ENCODE measurements around the gene ZNF804B.

Gene ZNF804B

DNA sequence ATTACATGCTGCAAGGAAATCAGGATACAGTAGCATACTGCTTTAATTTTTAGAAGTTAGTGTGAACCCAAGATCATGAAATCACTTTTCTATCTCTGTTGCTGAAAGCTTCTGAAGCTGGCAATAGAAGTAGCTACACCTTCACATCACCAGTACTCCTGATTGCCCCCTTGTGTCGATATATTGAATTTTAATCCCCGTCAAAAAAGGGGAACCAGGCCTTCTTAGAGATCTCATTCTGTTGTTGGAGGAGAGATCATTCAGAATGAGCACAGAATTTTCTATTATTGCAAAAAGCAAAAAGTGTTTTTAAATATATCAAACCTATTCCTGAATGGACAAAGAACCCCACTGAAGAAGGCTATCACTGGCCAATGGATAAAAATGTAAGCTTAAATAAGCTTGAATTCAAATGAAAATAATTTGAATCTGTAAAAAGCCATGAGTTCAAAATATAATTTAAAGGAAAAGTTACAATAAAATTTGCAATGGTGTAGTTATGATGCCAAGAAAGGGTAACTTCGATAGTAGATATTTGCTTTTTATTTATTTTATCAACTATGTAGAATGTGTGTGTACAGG is 75.7 kb downstream of the ZNF804B start:
- in situ Hi-C loops (cut with MboI; ENCODE audit: low sequenced_read_pairs), result no loop called here

DNA sequence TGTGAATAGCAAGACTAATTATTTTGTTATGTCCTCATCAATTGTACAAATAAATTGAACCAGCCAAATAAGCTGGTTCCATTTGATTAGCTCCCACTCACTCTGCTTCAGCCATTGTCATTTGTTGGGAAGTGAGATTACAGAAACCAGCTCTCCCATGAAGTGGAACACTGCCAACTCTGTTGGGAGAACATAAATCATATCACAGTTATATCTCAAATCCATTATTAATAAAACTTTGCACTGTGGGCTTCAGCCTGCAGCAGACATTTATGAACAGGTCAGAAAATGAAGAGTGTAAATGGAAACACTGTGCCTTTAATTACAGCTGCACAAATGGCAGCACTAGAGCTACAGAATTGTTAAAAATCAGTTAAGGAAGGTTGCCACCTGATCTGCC is 82.7 kb downstream of the ZNF804B start:
- in situ Hi-C loops (cut with MboI; ENCODE audit: low sequenced_read_pairs), result no loop called here

DNA sequence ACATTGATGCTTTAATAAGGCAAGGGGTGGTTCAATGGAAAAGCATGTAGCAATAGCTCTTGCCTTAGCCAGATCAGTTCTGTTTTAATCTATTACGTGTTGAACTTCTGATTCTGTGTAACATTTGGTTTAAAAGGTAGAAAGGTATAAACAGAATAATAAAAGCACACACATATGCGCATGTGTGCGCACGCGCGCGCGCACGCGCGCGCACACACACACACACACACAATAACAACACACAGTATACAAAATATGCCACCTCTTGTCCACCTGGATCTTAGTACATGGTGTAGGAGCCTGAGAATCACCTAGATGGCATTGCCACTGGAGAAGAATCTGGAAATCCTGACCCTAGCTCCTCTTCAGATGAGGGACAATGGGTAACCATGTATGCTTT is 85.6 kb downstream of the ZNF804B start:
- in situ Hi-C loops (cut with MboI; ENCODE audit: low sequenced_read_pairs), result no loop called here

DNA sequence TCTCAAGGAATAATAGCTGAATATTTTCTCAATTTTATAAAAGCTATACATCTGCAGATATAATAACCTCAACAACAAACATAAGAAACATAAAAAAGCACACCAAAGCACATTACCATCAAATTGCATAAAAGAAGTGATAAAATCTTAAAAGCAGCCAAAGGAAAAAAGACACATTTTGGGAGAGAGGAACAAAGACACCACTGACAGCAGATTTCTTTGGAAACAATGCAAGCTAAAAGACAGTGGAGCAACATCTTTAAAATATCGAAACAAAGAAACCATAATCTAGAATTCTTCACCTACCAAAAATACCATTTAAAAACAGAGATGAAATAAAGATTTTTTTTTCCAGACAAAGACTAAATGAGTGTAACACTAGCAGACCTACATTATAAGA is 91.7 kb downstream of the ZNF804B start:
- in situ Hi-C loops (cut with MboI; ENCODE audit: low sequenced_read_pairs), result no loop called here

DNA sequence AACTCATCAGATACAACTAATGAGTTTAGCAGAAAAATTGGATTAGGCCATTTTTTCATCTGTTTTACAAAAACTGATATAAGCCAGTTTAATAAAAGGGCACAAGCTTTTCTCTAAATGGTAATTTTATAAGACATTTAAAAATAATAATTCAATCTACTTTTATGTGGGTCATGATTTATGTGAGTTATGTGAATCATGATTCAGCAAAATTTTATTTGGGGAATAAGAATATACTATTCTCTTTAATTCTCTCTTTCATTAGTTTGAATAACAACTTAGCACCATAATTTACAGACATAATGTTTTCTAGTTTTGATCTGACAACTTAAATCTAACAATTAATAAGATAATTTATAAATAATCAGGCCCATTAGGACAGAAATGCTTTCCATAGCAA is 99.8 kb downstream of the ZNF804B start:
- in situ Hi-C loops (cut with MboI; ENCODE audit: low sequenced_read_pairs), result no loop called here

DNA sequence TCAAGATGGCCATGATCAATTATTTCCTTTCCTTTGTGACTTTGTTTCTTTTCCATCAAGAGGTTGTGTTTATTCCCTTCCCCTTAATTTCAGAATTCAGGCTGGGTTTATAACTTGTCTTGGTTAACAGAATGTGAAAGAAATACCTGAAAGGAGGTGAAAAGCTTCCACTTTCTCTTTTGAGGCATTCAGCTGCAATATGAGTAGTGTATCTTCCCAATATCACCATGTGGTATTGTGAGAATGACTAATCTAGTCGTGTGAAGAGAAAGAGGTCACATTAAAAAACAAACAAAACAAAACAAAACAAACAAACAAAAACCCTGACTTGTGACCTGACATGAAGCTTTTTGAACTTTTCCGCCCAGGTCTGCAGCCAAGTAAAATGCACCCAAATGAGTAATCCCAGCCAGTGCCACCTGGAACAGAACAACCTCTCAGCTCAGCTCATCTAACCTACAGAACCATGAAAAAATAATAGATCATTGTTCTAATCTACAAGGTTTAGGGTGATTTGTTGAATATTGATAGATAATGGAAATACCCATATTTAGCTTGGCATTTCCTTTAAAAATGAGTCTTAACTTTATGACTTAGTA is 106.9 kb downstream of the ZNF804B start:
- in situ Hi-C loops (cut with MboI; ENCODE audit: low sequenced_read_pairs), result no loop called here

DNA sequence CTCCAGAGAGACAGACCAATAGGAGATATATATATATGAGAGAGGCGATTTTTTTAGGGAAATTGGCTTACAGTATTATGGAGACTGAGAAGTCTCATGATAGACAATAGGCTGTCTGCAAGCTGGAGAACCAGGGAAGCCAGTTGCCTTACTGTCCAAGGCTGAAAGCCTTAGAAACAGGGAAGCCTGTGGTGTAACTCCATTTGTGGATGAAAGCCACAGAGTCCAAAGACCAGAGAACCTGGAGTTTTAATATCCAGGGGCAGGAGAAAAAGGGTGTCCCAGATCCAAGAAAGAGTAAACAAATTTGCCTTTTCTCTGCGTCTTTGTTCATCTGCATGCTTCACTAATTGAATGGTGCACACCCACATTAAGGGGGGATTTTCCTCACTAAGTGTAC is 107.7 kb downstream of the ZNF804B start:
- in situ Hi-C loops (cut with MboI; ENCODE audit: low sequenced_read_pairs), result no loop called here

DNA sequence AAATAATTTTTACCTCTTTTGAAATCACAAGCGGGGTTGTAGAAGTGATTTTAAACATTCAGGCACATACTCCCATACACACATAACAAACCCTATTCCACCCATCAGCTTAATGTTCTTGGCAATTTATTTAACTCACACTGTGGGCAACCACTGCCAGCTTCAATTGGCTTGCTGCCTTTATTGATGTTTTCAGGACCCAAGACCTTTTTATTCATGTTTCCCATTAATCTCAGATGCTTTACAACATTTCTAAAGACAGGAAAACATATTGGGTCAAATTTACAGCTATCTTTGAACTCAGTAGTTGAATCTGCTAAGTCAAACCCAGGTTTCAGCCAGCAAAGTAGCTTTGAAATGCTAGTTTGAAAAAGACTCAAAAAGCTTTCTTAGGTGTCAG is 109.0 kb downstream of the ZNF804B start:
- in situ Hi-C loops (cut with MboI; ENCODE audit: low sequenced_read_pairs), result no loop called here

DNA sequence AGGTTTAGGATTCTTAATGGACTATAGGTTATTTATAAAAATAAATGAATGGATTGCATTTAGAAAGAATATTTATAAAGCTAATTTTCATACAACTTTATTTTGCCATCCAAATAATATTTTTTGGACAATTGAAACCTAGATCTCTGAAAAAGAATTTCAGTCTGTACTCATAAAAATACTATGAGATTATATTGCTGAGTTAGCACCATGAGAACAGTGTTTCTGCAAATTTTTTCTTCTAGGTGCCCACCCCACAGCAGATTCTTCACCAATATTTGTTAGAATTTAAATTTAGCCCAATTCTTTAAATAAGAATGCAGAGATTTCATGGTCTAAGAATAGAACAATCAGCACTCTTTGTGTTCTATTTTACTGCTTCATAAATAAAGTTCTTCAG is 121.6 kb downstream of the ZNF804B start:
- in situ Hi-C loops (cut with MboI; ENCODE audit: low sequenced_read_pairs), result no loop called here

DNA sequence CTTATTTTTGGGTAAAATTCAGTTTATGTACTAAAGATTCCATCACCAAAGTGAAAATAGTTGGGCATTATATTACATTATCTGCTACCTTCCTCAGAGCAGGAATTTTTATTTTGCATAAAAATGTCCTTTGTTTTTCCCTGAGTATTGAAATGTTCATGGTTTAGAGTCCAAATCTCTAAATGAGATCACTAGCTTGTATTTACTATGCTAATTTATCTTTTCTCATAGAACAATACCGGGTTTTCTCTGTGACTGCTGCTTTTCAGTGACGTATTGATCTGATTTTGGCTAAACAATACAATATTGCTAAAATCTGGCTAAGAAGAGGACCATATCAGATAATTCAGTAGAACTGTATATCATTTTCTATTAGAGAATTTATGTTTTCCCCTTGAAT is 125.6 kb downstream of the ZNF804B start:
- in situ Hi-C loops (cut with MboI; ENCODE audit: low sequenced_read_pairs), result no loop called here

DNA sequence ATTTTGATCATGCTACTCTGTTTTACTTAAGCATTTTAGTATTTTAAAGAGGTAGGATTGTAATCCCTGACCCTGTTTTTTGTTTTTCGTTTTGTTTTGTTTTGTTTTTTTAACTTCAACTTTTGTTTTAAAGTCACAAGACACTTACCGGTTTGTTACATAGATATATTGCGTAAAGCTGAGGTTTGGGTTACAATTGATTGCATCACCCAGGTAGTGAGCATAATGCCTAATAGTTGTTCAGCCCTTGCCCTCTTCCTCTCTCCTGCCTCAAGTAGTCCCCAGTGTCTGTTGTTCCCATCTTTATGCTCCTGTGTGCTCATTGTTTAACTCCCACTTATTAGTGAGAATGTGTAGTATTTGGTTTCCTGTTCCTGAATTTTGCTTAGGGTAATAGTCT is 129.2 kb downstream of the ZNF804B start:
- in situ Hi-C loops (cut with MboI; ENCODE audit: low sequenced_read_pairs), result no loop called here

DNA sequence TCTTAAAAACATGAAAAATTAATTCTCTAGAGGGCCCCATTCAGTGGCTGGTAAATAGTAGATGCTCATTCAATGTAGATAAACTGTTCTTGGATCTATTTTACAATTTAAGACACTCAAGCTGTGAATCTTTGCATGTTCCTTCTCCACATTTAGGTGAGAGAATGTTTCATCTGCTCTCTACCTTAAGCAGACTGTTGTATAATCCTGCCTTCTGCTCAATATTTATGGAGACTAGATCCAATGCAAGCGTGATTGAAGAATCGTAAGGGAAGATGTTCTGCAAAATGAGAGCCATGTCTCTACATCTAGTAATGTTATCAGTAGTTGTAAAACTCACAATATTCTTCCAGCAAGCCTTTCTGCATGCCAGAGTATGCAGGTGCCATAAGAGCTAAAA is 151.0 kb downstream of the ZNF804B start:
- in situ Hi-C loops (cut with MboI; ENCODE audit: low sequenced_read_pairs), result no loop called here

DNA sequence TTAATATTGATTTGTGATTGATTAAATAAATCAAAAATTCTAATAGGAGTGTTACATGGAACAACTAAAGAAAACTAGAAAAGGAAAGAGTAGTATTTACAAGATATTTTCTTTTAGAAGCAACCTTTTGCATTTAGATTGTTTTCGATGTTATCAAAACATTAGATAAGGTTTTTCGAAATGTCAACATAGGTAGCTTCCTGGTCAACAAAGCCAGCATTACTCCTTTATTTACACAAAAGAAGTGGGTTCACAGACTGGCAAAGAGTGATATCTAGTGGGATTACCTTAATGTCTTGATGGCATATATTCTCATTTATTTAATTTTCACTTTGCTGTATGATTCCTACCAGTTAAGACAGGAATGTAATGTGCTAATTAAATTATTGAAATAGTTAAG is 153.4 kb downstream of the ZNF804B start:
- in situ Hi-C loops (cut with MboI; ENCODE audit: low sequenced_read_pairs), result no loop called here

DNA sequence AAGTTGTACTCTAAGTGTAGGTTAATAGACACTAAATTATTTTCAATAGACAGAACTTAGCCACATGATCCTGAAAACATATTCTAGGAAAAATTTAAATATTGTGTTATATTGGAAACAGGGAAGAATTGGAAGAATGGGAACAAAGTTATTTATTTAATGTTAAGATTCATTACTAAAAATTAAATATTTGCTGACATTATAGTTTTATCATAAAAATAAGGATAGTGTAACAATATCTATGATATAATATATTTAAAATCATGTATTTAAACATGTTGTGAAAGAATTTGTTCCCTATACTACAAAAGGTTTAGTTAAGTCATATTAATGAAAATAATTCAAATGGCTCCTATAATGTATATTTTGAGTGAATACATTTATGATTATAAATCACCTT is 156.1 kb downstream of the ZNF804B start:
- in situ Hi-C loops (cut with MboI; ENCODE audit: low sequenced_read_pairs), result no loop called here

DNA sequence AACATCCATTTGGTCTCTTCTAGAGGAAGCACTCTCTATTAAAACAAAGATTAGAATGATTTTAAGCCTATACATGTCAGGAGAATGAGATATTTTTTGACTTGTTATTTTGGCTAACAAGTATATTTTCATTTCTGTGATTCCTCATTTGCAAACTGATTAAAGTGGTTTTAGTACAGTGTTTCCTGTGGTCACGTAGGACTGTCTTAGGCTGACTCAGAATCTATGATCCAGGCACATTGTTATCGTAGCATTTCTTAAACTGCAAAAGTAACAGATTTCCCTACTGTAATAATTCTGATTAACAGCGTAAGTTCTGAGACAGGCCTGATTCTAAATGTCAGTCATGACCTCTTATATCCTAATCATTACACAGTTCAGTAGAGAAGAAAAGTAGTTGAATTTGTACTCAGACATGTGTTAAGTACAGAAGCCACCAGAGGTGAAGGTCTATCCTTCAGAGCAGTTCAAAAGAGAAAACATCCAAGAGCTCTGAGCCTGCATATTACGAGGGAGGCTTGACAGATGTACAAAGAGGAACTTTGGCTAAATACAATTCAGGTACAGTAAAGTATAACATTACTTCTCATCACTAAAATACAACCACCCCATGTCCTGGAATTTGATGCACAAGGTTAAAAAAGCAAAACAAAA is 160.1 kb downstream of the ZNF804B start:
- in situ Hi-C loops (cut with MboI; ENCODE audit: low sequenced_read_pairs), result no loop called here

DNA sequence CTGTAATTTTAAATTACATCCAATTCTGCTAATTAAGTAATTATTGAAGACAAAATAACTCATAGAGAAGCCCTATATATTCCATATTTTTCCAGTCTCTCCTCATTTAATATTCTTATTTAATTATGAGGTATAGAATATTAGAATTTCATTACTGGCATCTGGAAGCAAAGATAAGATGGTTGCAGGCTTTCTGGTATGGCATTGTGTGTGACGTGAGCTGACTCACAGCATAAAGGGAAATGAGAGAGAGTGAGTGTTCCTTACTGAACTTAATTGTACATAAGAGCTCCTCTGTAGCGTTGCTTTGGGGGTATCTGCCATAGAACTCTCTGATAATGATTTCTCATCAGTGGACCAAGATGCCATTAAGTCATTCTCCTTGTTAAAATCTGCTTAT is 163.4 kb downstream of the ZNF804B start:
- in situ Hi-C loops (cut with MboI; ENCODE audit: low sequenced_read_pairs), result no loop called here

DNA sequence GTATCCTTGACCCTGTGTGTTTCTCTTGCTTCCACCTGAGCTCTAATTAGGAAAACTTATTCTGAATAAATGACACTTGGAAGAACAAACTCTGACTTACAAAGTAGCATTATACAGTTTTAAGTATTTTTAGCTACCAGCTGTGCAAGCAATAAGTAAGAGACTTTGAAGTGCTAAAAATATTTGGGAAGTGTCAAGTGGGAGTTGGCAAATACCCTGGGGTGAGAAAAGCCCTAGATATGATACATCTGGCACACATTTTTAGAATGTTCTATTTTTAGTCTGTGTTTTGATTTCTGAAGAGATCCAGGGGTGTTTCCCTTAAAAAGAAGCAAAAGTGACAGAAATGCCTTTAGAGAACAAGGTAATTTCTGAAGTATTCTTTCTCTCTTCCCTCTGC is 168.8 kb downstream of the ZNF804B start:
- in situ Hi-C loops (cut with MboI; ENCODE audit: low sequenced_read_pairs), result no loop called here

DNA sequence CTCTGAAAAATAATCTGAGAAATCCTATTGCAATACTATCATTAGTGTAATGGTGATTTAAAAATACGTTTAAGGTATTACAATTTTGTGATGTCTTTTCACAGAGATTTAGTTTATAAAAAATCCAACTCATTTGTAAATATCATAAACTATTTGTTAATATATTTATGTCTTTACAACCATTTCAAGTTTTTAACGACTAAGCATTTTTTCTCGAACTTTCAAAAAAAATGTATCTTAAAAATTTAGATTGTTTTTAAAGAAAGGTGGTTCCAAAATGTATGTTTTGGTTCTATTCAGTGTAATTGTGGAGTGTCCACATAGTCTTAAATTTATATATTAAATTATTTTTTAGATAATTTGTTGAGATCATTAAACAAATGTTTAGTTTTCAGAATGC is 170.2 kb downstream of the ZNF804B start:
- in situ Hi-C loops (cut with MboI; ENCODE audit: low sequenced_read_pairs), result no loop called here

DNA sequence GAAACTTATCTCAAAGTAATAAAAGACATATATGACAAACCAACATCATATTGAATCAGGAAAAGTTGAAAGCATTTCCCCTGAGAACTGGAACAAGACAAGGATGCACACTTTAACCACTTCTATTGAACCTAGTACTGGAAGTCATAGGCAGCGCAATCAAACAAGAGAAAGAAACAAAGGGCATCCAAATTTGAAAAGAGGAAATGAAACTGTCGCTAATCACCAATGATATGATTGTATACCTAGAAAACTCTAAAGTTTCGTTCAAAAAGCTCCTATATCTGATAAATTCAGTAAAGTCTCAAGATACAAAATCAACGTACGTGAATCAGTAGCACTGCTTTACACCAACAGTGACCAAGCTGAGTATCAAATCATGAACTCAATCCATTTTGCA is 173.8 kb downstream of the ZNF804B start:
- in situ Hi-C loops (cut with MboI; ENCODE audit: low sequenced_read_pairs), result no loop called here

DNA sequence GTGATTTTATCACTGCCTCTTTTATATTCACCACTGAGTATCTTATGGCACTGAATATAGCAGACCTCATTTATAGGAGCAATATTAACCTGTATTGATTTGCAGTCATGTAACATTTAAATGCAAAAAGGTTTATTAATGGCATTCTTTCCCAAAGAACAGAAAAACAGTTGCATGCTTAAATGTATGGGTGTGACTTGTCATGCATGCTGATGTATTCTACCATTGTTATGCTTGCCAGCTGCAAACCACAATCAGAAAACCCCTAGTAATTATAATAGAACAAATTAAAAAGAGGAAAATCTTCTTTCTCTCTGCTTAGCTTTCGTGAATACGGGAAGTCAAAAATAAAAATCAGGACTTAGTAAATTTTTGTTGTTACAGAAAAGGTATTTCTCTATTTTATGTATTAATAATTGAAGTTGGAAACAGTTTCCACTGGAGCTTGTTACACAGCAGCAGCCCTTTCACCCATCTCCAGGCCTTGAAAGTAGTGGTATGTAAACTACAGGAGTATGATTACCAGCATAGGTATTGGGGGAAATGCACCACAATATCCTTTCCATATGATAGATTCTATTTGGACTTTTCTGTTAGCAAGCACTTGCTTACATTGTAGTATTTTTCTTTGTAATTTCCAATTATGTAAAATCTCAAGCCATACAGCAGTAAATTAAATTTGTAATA is 183.5 kb downstream of the ZNF804B start:
- in situ Hi-C loops (cut with MboI; ENCODE audit: low sequenced_read_pairs), result no loop called here

DNA sequence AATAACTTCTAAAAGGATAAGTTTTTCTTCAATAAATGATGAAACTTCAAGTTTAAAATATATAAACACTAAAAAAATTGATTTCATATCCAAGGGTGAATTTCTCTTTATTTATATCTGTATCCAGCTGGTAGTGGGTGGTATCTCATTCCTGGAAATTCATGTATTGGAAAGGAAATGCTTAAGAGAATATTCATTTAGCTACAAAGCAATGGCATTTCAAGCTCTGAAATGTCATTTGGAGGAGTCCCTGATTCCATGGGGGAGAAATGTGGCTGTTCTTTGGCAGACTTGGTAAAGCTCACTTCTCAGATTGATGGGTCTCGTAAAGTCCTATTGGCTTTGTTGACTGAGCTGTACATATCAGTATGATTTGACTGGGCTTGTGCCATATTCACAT is 192.3 kb downstream of the ZNF804B start:
- in situ Hi-C loops (cut with MboI; ENCODE audit: low sequenced_read_pairs), result no loop called here

DNA sequence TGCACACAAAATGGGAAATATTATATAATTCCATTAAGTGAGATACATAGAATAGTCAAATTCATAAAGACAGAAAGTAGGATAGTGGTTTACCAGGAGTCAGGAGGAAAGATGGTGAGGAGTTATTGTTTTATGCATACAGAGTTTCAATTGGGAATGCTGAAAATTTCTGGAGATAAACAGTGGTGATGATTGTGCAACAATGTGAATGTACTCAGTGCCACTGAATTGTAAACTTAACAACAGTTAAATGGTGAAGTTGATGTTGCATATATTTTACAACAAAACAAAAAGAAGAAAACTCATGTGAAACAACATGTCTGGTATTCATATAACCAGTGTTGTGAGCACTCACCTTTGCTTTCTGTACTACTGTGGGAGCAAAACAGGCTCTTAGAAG is 204.9 kb downstream of the ZNF804B start:
- in situ Hi-C loops (cut with MboI; ENCODE audit: low sequenced_read_pairs), result no loop called here

Measured in HL-60/S4 treated with phorbol 12-myristate 13-acetate at 8.2 ng/mL for 4 days and 3 days (cell line).